HG03097 (cell line): ENCODE data around the gene TCP11L1.
"Not testable (repeated sequence)": the region's sequence is repeated elsewhere in the genome, so short reads cannot be mapped to it uniquely, and the experiment has no call there.

Source experiments
- ATAC-seq: cut with Tn5 transposase; IDR thresholded peaks from one replicate; pipeline ENCODE4 v1.9.1; 2021; ENCODE audit not compliant: unreplicated experiment, low FRiP score

The TCP11L1 gene

DNA sequence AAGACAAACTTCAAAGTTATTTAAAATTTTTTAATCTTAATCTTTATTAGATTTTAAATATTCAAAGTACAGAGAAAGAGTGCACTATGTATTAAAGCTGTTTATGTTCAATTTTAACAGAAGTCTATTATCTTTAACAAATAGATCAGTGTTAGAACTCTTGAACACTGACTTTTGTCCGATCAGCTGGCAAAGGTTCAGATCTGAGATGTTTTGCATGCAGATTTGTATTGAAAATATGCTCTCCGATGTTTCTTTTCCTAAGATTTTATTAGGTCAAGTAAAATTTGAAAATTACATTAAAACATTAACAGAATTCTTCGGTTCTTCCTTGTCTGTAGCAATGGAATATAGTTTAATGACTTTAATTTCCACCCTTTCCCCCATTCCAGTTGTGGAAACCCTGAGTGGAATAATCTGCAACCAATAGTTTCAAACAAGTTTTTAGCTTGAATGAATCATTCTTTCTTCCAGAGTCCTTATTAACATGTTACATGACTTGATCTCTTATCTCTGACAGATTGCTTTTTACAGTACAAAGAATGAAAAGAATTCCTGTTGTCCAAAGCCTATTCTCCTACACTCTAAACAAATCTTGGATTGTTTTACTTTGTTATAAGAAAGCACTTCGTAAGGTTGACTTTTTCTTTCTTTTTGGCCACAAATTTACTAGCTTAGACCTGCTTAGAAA, 11.4 kb upstream of the TCP11L1 start:
- no peak for ATAC-seq

- no peak for ATAC-seq
Observed at GRCh38 chr11:33028537-33028914, 10.8 kb upstream of the TCP11L1 start.

GRCh38 chr11:33029218-33029617, 10.2 kb upstream of the TCP11L1 start:
- ATAC-seq = not testable (repeated sequence)

GRCh38 chr11:33033493-33033892, 5.9 kb upstream of the TCP11L1 start:
- ATAC-seq = no peak

GRCh38 chr11:33035011-33035410, 4.4 kb upstream of the TCP11L1 start:
- ATAC-seq = no peak

- no peak for ATAC-seq
Observed at GRCh38 chr11:33040033-33040861, 875 bp downstream of the TCP11L1 start.

DNA sequence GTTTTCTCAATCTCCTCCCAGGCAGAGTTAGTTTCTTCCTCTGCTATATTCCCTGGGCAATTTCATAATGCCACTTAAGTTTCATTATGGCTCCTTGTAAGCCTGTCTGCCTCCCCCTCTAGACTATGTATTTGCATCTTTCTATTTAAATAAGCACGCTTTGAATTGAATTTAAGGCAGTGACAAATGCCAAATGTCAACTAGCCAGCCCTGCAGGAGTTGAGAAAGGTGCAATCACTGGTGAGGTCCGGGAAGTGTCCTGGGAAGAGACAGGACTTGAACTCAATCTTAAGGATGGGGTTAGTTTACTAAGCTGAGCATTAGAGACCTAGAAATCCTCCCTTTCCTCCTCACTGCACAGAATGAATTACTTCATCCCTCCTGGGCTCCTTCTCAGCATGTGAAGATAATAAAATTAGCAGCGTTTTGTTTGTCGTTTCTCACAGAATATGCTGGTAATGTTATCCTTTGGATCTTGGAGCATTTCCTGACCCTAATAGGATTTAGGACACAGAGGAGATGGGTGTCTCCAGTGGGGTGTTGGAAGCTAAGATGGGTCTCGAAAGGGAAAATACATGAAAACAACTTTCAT, 1.6 kb downstream of the TCP11L1 start:
- ATAC-seq = no peak

GRCh38 chr11:33043221-33043830, 4.0 kb downstream of the TCP11L1 start:
- no peak for ATAC-seq

DNA sequence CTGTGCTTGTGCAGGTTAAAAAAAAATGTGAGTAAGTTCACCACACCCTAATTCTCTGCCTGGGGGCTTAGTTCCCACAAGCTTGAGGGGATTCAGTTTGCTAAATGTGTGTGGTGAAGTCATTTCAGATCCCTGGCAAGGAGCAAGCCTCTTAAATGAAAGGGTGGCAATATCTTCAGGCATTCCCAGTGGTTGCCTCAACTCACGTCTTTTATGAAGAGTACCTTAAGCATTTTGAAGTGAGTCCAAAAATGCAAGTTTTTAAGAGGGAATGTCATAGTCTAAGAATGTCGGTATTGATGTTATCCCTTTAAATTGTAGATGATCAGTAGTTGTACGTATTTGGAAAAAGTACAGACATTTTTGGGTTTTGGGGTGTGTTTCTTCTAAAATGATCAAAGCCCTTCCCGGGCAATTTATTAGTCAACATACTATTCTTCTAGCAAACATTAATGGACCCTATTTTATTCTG, 4.9 kb downstream of the TCP11L1 start:
- no peak for ATAC-seq

- ATAC-seq = no peak
Observed at GRCh38 chr11:33045551-33046255, 6.3 kb downstream of the TCP11L1 start.

DNA sequence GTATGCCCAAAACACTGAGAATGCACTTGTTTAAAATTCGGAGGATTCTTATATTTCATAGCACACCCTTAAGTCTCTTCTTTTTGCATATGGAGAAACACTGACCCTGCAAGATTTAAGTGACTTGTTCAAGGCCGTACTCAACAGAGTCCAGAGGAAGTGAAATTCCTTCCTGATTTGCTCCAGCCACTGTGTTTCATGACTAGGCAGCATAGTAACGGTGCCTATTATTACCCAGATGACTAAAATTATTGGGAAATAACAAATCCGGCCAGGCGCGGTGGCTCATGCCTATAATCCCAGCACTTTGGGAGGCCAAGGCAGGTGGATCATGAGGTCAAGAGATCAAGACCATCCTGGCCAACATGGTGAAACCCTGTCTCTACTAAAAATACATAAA, 9.3 kb downstream of the TCP11L1 start:
- not testable (repeated sequence) for ATAC-seq

GRCh38 chr11:33049565-33050408, 10.4 kb downstream of the TCP11L1 start:
- not testable (repeated sequence) for ATAC-seq

- ATAC-seq = no peak
Observed at GRCh38 chr11:33052231-33052630, 12.9 kb downstream of the TCP11L1 start.

GRCh38 chr11:33055375-33055774, 16.0 kb downstream of the TCP11L1 start:
- ATAC-seq = no peak

DNA sequence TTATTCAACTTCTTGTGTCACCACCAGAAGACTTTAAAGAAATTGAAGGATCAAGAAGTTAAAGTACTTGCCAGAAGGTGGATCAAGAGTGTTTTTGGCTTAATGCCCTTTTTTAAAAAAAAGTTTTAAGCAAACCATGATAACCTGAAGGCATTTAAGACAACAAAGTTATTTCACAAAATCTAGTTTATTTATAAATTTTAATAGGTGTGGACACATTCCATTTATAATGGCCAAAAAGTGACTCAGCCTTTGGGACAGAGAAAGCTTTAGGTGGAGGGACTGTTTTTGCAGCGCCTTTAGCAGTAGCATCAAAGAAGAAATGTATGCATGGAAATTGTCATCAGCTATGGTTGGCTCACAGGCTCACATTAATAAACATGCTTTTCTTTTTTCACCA, 17.9 kb downstream of the TCP11L1 start:
- no peak for ATAC-seq

DNA sequence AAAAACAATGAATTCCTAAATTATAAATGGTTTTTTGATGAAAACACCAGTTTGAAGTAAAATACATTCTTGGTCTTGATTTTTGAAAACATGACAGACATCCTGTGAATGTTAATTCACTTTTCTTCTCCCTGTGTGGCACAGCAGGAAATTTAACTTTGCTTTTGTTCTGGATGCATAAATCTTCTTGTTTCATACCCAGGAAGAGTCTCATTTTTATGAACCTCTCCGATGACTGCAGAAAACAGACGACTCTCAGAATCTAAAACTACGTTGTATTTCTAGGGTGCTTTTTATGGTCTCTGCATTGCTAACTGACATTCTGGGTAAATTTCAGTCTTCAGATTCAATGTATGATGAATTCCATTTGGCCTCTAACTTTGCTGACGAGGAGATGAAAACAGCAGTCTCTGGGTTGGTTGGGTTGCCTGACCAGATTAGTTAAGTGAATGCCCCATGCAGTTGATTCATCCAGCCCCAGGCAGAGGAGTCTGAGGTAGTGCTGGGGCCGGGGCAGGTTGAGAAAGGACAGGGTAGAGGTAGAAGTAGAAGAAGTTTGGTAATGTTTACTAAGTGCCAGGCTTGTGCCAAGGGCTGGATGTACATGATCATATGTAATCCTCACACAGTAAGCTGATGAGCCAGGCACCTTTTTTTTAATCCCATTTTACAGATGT, 20.1 kb downstream of the TCP11L1 start:
- no peak for ATAC-seq

DNA sequence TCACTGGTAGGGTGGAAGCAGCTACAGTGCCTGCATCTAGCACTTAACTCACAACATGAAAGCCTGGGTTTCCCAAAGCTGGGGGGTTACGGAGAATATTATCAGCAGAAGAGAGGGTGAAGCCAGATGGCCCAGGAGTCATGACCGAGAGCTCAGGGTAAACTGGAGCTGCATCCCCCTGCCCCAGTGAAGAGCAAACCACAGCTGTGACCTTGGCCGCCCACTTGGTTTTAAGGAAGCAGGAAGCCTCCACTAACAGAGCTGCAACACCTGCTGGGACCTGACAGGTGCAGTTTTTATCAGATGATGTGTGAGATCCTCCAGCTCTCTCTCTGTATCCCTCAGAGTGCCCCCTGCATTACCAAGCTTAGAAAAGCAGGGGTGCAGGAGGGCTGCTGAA, 20.9 kb downstream of the TCP11L1 start:
- ATAC-seq = no peak

- ATAC-seq = no peak
Observed at GRCh38 chr11:33062137-33062536, 22.8 kb downstream of the TCP11L1 start.

DNA sequence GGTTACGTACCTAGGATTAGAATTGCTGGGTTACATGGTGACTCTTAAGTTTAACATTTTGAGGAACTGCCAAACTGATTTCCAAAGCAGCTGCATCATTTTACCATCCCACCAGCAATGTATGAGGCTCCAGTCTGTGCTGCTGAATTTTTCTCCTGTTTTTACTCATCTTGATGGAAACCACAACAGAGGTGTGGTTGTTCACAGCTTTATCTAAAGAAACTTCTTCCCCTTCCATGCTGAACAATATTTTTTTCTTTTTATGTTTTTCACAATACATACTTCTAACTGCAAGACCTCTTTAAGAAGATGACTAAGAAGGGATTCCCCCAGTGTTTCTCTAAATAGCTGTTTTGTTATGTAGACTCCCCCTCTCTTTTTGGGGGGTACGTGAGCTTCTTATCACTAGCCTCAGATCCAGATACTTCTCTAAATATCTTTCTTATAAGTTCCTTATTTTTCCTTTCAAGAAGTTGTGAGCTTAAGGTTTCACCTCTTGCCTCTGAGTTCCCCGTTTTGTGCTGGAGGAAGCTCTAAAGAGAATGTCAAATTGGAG, 24.0 kb downstream of the TCP11L1 start:
- no peak for ATAC-seq
